Gastroesophageal sphincter (tissue), 3 donors: Measurements from ENCODE around the gene FGFR3.

ENCODE experiments used
- EP300 ChIP-seq: sonication (generic); formaldehyde crosslinking; IDR thresholded peaks from one replicate; pipeline ENCODE4 v1.6.1; 2017; ENCODE audit warnings: antibody characterized with exemption, mild to moderate bottlenecking
- POLR2A ChIP-seq, 2 donors: fragments of 450-650 bp; IDR thresholded peaks; one replicate each; pipeline ENCODE4 v1.6.1; 2017; ENCODE audit warnings: antibody characterized with exemption in 2 of 2, mild to moderate bottlenecking in 2 of 2, moderate library complexity in 1 of 2
- POLR2AphosphoS5 ChIP-seq: sonication (generic); formaldehyde crosslinking; IDR thresholded peaks from one replicate; pipeline ENCODE4 v1.6.1; 2017; ENCODE audit warnings: antibody characterized with exemption
- TF ChIP-seq, protein P1 (sequence below), 4 experiments: fragments of 200-600 bp in 2 of 4; fragments of 450-650 bp in 2 of 4; sonication (generic) in 1 of 4; IDR thresholded peaks; one replicate each; pipeline ENCODE4 v1.5.1; 2017 to 2019; ENCODE audit warnings: antibody characterized with exemption in 4 of 4, mild to moderate bottlenecking in 2 of 4, moderate library complexity in 2 of 4

DNA sequence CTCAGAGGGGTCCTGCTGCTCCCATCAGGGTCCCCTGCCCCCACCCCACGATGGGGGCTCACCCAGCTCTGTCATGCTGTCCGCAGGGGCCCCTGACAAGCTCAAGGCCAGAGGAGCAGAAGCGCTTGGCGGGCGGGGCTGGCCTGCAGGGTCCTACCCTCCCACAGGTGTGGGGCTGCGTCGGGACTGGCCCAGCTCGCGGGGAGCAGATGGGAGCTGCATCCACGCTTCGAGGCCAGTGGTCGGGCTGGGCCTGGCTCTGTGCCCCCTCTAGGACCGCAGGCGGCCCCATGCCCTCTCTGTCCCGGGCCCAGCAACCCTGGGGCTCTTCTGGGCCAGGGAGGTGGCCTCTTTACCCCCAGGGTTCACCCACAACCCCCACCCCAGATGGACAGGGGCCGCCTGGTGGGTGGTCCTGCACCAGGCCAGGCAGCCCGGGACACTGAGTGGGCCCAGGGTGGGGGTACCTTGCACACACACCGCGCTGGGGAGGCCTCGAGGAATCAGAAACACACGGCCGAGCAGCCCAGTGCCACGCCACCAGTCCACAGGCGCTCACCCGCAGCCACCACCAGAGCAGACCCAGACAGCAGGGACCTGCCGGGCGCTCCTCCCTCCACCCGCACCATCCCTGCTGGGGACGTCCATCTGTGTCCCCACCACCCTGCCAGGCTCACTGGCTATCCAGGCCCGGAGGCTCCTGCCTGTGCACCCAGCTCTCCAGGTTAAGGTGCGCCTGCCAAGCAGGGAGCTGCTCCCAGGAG, 41.8 kb upstream of the FGFR3 start:
- TF ChIP-seq POLR2A (IDR thresholded peaks at IDR 0.05): no peak
- TF ChIP-seq, protein P1, sequence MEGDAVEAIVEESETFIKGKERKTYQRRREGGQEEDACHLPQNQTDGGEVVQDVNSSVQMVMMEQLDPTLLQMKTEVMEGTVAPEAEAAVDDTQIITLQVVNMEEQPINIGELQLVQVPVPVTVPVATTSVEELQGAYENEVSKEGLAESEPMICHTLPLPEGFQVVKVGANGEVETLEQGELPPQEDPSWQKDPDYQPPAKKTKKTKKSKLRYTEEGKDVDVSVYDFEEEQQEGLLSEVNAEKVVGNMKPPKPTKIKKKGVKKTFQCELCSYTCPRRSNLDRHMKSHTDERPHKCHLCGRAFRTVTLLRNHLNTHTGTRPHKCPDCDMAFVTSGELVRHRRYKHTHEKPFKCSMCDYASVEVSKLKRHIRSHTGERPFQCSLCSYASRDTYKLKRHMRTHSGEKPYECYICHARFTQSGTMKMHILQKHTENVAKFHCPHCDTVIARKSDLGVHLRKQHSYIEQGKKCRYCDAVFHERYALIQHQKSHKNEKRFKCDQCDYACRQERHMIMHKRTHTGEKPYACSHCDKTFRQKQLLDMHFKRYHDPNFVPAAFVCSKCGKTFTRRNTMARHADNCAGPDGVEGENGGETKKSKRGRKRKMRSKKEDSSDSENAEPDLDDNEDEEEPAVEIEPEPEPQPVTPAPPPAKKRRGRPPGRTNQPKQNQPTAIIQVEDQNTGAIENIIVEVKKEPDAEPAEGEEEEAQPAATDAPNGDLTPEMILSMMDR (IDR thresholded peaks at IDR 0.05): no peak
- no peak for TF ChIP-seq POLR2AphosphoS5
- TF ChIP-seq EP300: no peak
